ENCODE data around the gene LHX6. TPM values are rescaled to one million over a fixed set of nuclear protein-coding genes. Genes with fewer than 3 reads are reported as not detected.

The LHX6 gene
- total and polyA plus RNA-seq, 2 of the 4 experiments (the other 2 are of a cell fraction): under 0.01 to 0.05 TPM

DNA sequence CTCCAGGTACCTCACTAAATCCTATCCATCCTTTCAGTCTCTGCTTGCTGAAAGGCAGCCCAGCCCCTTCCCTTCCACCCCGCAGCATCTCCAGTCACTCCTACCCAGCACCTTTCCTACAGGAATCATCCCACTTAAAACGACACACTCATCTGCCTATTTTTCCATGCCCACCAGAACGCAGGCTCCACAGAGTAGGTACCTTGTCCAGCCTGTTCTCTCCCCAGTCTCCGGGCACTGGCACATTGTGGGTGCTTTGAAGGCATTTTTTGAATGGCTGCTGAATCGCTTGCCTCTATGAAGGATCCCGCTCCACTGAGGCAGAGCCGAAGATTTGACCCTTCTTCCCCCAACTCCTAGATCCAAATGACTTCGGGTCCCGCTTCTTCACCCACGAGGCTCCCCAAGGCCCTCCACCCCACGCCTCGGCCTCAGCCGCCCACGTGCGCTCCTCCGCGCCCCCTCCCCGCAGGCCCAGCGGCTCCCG, 15.6 kb downstream of the LHX6 start:
- no peak overlapping the region for H4K8ac ChIP-seq (ENCODE audit: low read depth in 2 of 2, low read length in 2 of 2)
- H3K36me3 ChIP-seq (ENCODE audit: control insufficient read depth, insufficient read depth, low read length): no peaks in the 10 kb centered on the region
- no peaks in the 10 kb centered on the region for H3K9me1 ChIP-seq (ENCODE audit: insufficient read depth, low read length)
- in situ Hi-C loops (cut with MboI; ENCODE audit: low sequenced_read_pairs): no loop called here
- no peak overlapping the region for H3K4me2 ChIP-seq (ENCODE audit: low read depth, low read length)
- H2BK120ac ChIP-seq (ENCODE audit: low read depth, low read length): no peak overlapping the region
- H3K9ac ChIP-seq (ENCODE audit: low read depth, low read length): no peak overlapping the region
- peak overlapping the region; percentile 15 for H2AK9ac ChIP-seq (replicated peaks; ENCODE audit: low read depth, low read length, poor library complexity)
- ChIA-PET POLR2A (ENCODE audit: unreplicated experiment) (no interaction called here), CTCF (no interaction called here)
- WGBS, 2 experiments (ENCODE audit: extremely low coverage in 2 of 2, insufficient read length in 1 of 2): 14% methylated on average over 3 of the region's 20 CpGs; no CpG with 5 or more reads in 1 of the 2 experiments
- no peak overlapping the region for H3K23ac ChIP-seq (ENCODE audit: low read depth, low read length)
- dilution Hi-C loops (cut with HindIII; ENCODE audit: low sequenced_read_pairs, unreplicated experiment): no loop called here
- no peak overlapping the region for H2BK5ac ChIP-seq (ENCODE audit: low read depth, low read length, poor library complexity, severe bottlenecking)
- H2BK15ac ChIP-seq (ENCODE audit: low read depth, low read length): no peak overlapping the region
- no peak overlapping the region for H2BK20ac ChIP-seq (ENCODE audit: low read depth, low read length)
- peaks cover 10% of the 10 kb centered on the region; the same call in 1 of the 2 replicates for H3K9me3 ChIP-seq (ENCODE audit: control insufficient read depth, insufficient read depth, low read length)
- H2AFZ ChIP-seq (replicated peaks; ENCODE audit: low read length, poor library complexity): peak overlapping the region; percentile 84
- H3K79me1 ChIP-seq (ENCODE audit: low read depth in 1 of 2, low read length in 2 of 2): no peaks in the 10 kb centered on the region
- H2AK5ac ChIP-seq (ENCODE audit: low read depth, low read length): no peak overlapping the region
- H3K14ac ChIP-seq (replicated peaks; ENCODE audit: low read depth, low read length): no peak overlapping the region
- ATAC-seq (ENCODE audit: low read depth) (no peak), DNase-seq (no peak)
- H3K4me1 ChIP-seq (ENCODE audit: control insufficient read depth, insufficient read depth, low read length): peaks cover 4% of the 10 kb centered on the region; the same call in 1 of the 2 replicates
- no peak overlapping the region for H4K5ac ChIP-seq (ENCODE audit: low read depth, low read length)
- peaks cover 71% of the 10 kb centered on the region for H3K27me3 ChIP-seq (ENCODE audit: control insufficient read depth, insufficient read depth, low read length)
- peaks cover 9% of the 10 kb centered on the region; the same call in 1 of the 2 replicates for H4K20me1 ChIP-seq (ENCODE audit: insufficient read depth, low read length)
- no TSS peak for BruUV-seq (replicated peaks)
- H4K91ac ChIP-seq (ENCODE audit: insufficient read depth, low read depth, low read length): no peak overlapping the region
- H3K4me3 ChIP-seq (ENCODE audit: insufficient read depth, low read depth, low read length): no peak overlapping the region
- intact Hi-C loops (cut with micrococcal nuclease): no loop called here
- TF ChIP-seq, protein P1, sequence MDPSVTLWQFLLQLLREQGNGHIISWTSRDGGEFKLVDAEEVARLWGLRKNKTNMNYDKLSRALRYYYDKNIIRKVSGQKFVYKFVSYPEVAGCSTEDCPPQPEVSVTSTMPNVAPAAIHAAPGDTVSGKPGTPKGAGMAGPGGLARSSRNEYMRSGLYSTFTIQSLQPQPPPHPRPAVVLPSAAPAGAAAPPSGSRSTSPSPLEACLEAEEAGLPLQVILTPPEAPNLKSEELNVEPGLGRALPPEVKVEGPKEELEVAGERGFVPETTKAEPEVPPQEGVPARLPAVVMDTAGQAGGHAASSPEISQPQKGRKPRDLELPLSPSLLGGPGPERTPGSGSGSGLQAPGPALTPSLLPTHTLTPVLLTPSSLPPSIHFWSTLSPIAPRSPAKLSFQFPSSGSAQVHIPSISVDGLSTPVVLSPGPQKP (IDR thresholded peaks at IDR 0.05; ENCODE audit: borderline replicate concordance, low read depth, low read length): no peak
- H3K18ac ChIP-seq (ENCODE audit: low read depth, low read length): no peak overlapping the region
- no peak overlapping the region for H3K4ac ChIP-seq (ENCODE audit: low read depth, low read length)
- no peak overlapping the region for H3K56ac ChIP-seq (ENCODE audit: extremely low read depth, insufficient read depth, low read length)
- no peak overlapping the region for H3K27ac ChIP-seq (ENCODE audit: insufficient read depth, low read length)
